Breast epithelium (tissue), 4 donors: ENCODE results near the gene TMEM158. TPM values are rescaled to one million over a fixed set of nuclear protein-coding genes. Genes with fewer than 3 reads are reported as not detected.

Experiments used
- DNase-seq, 2 donors: peaks; one replicate each; pipeline ENCODE4 v3.0.0-alpha.2; 2019; ENCODE audit warnings: low spot score in 2 of 2
- H3K27ac ChIP-seq, 2 donors: fragments of 200-600 bp; sonication (generic) in 1 of 2; one replicate each; pipeline ENCODE4 v1.5.1; 2016 to 2019; ENCODE audit warnings: mild to moderate bottlenecking in 1 of 2
- H3K27me3 ChIP-seq, 2 donors: fragments of 200-600 bp; sonication (generic) in 1 of 2; one replicate each; pipeline versions ENCODE4 v1.5.1 to v1.6.0; 2017 to 2019; ENCODE audit warnings: control low read depth in 1 of 2, mild to moderate bottlenecking in 1 of 2
- H3K36me3 ChIP-seq: fragments of 200-600 bp; one replicate; pipeline ENCODE4 v1.5.1; 2019
- H3K4me1 ChIP-seq, 2 donors: fragments of 200-600 bp; sonication (generic); one replicate each; pipeline ENCODE4 v1.5.1; 2016 to 2019; ENCODE audit warnings: control low read depth in 1 of 2
- H3K4me3 ChIP-seq, 3 donors: fragments of 200-600 bp; sonication (generic); 1 replicate in 2 of 3; 2 replicates in 1 of 3; pipeline ENCODE4 v1.5.1; 2016 to 2019; ENCODE audit warnings: mild to moderate bottlenecking in 3 of 3, moderate library complexity in 2 of 3
- H3K9me3 ChIP-seq, 2 donors: fragments of 200-600 bp; sonication (generic) in 1 of 2; one replicate each; pipeline ENCODE4 v1.5.1; 2016 to 2019; ENCODE audit warnings: control low read depth in 1 of 2
- POLR2A ChIP-seq: fragments of 450-650 bp; IDR thresholded peaks from one replicate; pipeline ENCODE4 v1.6.1; 2016; ENCODE audit warnings: antibody characterized with exemption, mild to moderate bottlenecking, moderate library complexity
- POLR2AphosphoS5 ChIP-seq, 3 donors: sonication (generic); formaldehyde crosslinking; IDR thresholded peaks; one replicate each; pipeline ENCODE4 v1.6.1; 2017; ENCODE audit warnings: antibody characterized with exemption in 3 of 3
- intact Hi-C: fragments of 100-400 bp; cut with DNase I; formaldehyde crosslinking; loops from one replicate; pipeline ENCODE4 v1.15.1; 2023; ENCODE audit warnings: low total_unique reads
- total RNA-seq, 3 donors: library from RNA; depleted of rRNA; stranded (reverse); fragments of >200 nt; gene quantifications; one replicate each; pipeline ENCODE4 v1.1.0, GENCODE V29; 2016
- TF ChIP-seq, protein P1 (sequence below), 3 donors: fragments of 450-650 bp; IDR thresholded peaks; one replicate each; pipeline ENCODE4 v1.5.1; 2016 to 2017; ENCODE audit warnings: antibody characterized with exemption in 3 of 3, mild to moderate bottlenecking in 3 of 3, moderate library complexity in 3 of 3

Gene TMEM158
- total RNA-seq = 1 to 10 TPM in 2 of 3 donors, under 1 TPM in 1; 0.48 to 2.0 (median 1.0) TPM

DNA sequence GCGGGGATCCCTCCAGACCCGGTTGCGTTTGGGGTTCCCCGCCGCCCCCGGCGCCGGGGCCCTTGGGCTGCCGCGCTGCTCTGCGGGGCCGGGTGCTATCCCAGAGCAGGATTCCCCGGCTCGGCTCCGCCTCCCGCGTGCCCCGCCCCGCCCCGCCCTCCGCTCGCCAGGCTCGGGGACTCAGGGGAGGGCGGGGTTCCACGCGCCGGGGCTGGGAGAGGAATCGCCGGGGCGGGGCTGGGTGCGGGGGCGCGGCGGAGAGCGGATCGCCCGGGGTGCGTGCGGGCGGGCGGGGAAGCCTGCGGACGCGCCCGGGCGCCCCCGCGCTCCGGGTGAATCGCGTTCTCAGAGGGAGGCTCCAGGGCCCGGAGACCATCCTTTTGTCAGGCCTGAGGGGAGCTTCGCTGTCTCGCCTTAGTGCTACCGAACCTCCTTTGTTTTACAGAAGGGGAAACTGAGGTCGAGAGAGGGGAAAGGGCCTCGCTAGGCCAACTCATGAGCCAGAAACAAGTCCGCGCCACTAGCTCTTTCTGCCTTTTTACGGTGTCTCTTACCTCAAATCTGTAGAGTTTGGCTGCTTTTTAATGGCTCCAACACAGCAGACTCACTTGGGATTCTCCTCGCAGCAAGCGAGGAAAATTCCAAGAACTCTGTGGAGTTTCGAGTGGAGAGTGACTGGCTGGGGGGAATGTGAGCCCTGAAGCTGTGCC lies at the start of gene TMEM158:
Gene TMEM158 (minus strand): TSS at position 82 of the 710 bp plus-strand sequence. CDS start 260 bp downstream, outside the sequence.
- H3K27ac ChIP-seq = peak within 1 kb of the TSS; percentile 58 to 66
- peak within 1 kb of the TSS; percentile 43 to 77 (median 59) for H3K4me3 ChIP-seq
- H3K9me3 ChIP-seq = no peaks in the 10 kb centered on the region
- intact Hi-C loops = no loop called here
- H3K36me3 ChIP-seq = no peaks in the 10 kb centered on the region
- DNase-seq = peak; percentile 70 to 71
- H3K4me1 ChIP-seq = no peaks in the 10 kb centered on the region
- H3K27me3 ChIP-seq = no peaks in the 10 kb centered on the region
- TF ChIP-seq, protein P1, sequence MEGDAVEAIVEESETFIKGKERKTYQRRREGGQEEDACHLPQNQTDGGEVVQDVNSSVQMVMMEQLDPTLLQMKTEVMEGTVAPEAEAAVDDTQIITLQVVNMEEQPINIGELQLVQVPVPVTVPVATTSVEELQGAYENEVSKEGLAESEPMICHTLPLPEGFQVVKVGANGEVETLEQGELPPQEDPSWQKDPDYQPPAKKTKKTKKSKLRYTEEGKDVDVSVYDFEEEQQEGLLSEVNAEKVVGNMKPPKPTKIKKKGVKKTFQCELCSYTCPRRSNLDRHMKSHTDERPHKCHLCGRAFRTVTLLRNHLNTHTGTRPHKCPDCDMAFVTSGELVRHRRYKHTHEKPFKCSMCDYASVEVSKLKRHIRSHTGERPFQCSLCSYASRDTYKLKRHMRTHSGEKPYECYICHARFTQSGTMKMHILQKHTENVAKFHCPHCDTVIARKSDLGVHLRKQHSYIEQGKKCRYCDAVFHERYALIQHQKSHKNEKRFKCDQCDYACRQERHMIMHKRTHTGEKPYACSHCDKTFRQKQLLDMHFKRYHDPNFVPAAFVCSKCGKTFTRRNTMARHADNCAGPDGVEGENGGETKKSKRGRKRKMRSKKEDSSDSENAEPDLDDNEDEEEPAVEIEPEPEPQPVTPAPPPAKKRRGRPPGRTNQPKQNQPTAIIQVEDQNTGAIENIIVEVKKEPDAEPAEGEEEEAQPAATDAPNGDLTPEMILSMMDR (IDR thresholded peaks at IDR 0.05) = no peak
- TF ChIP-seq POLR2A = no peak
- no peak for TF ChIP-seq POLR2AphosphoS5 (IDR thresholded peaks at IDR 0.05)

DNA sequence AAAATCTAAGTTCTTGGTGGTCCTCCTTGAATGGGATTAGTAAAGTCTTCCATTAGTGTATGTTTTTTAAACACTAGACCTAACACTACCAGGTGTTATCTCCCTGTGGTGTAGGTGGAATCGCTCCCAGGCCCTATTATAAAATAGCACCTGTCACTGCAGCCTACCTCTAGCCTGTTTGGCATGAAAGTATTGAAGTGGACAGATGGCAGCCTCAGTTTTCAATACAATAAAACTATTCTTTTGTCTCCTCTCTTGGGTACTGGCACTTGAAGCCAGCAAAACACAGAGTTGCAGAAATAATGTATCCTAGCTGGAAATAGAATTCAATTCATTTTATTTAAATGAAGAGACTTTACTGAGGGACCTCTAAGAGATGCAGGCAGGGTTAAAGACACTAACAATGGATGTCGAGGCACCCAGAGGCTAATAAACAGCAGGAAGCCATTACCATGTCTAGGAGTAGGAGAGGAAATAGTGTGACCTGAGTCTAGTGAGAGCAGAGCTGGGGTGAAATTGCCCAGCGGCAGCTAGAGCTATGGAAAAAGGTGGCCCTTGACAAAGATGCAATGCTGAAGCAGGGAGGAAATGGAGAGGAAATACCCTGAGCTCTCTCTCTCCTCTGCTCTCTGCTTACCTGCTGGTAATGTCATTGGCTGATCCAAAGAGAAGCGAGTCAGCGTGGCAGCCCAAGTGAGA lies 49.1 kb upstream of the TMEM158 start:
- no peaks in the 10 kb centered on the region for H3K4me1 ChIP-seq
- H3K27ac ChIP-seq = no peak overlapping the region
- intact Hi-C loops = no loop called here
- DNase-seq = no peak
- peaks cover 5 to 15% of the 10 kb centered on the region in 2 donors for H3K9me3 ChIP-seq
- no peaks in the 10 kb centered on the region for H3K36me3 ChIP-seq
- H3K27me3 ChIP-seq = no peaks in the 10 kb centered on the region
- no peak overlapping the region for H3K4me3 ChIP-seq
- TF ChIP-seq, protein P1 (IDR thresholded peaks at IDR 0.05) = no peak
- TF ChIP-seq POLR2AphosphoS5 (IDR thresholded peaks at IDR 0.05) (no peak), POLR2A (no peak)

DNA sequence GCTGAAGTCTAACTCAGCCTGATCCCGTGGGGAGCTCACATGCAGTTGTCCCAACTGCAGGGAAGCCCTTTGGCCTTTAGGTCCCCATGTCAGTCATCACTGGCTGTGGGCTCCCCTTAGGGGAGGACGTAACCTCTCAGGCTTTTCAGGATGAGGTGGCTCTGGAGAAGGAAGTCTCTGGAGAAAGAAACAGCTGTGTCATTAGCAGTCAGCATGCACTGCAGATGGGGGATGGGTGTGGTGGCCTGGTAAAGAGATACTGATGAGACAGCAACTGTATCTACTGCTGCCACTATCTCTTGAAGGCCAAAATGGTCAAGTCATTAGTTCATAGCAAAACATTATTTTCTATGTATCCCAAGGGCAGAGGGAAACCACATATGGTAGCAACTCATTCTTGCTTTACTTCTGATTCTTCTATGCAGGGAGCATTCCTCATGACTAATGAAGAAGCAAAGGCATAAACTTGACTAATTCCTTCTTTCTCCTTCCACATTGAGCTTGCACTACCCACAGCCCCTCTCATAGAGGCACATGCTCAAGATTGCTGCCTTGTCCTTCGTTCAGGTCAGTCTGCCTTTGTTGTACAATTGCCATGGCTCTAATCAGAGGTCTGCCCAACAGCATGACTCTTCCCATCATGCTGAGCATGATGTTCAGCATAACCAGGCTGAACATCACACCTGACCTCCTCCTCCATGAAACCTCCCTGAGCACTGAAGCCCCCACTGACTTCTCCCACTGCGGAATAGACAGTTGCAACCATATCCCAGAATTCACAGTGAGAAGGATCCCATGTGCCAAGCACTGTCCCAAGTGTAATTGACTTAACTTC lies 47.8 kb upstream of the TMEM158 start:
- Histone ChIP-seq H3K9me3 (peaks cover 5 to 15% of the 10 kb centered on the region in 2 donors), H3K4me3 (no peak overlapping the region), H3K27ac (no peak overlapping the region), H3K36me3 (no peaks in the 10 kb centered on the region), H3K4me1 (no peaks in the 10 kb centered on the region), H3K27me3 (no peaks in the 10 kb centered on the region)
- intact Hi-C loops = no loop called here
- no peak for DNase-seq
- TF ChIP-seq POLR2AphosphoS5 (IDR thresholded peaks at IDR 0.05) = no peak
- no peak for TF ChIP-seq POLR2A
- TF ChIP-seq, protein P1 (IDR thresholded peaks at IDR 0.05) = no peak

DNA sequence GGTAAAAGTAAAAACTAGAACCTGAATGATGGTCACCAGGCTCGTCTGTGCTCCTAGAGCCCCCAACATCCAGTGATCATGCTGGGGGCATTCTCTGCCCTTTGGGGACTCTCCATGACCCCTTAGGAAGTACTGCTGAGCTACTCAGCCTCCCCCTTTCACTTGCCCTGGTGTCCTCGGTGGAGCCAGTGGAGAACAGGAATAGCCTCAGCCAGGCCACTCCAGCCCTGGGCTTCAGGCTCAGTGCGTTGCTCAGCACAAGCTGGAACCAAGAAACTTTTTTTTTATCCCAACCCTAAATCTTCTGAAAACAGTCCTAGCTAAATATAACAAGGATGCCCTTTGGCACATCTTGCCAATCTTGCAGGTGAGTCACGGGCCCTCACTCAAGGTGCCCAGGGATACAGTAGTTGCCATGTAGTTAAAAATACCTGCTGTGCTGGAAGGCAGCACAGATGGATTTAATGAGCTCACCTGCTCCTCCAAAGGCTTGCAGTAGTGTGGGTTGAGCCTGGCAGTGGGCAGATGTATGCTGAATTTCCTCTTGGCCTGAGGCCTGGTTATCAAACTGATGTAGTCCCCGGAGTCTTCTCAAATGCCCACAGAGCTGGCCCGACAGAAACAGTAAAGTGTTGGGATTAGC lies 46.9 kb upstream of the TMEM158 start:
- H3K36me3 ChIP-seq = no peaks in the 10 kb centered on the region
- TF ChIP-seq POLR2A = no peak
- TF ChIP-seq, protein P1 (IDR thresholded peaks at IDR 0.05) = no peak
- no peak for TF ChIP-seq POLR2AphosphoS5 (IDR thresholded peaks at IDR 0.05)
- DNase-seq = no peak
- peaks cover 5 to 13% of the 10 kb centered on the region in 2 donors for H3K9me3 ChIP-seq
- no peaks in the 10 kb centered on the region for H3K4me1 ChIP-seq
- intact Hi-C loops = no loop called here
- no peaks in the 10 kb centered on the region for H3K27me3 ChIP-seq
- no peak overlapping the region for H3K4me3 ChIP-seq
- no peak overlapping the region for H3K27ac ChIP-seq
